AG09319 (cell line): ENCODE measurements around the gene CD58.

ENCODE experiments used
- DNase-seq: peaks from one replicate; pipeline ENCODE4 v3.0.0-alpha.2; 2010; ENCODE audit warnings: low read depth; ENCODE audit errors: extremely low read depth
- TF ChIP-seq, protein P1 (sequence below): IDR thresholded peaks from 2 replicates; pipeline ENCODE4 v1.5.1; 2011; ENCODE audit warnings: low read depth, mild to moderate bottlenecking, inconsistent platforms, low read length, moderate library complexity

CD58 gene

DNA sequence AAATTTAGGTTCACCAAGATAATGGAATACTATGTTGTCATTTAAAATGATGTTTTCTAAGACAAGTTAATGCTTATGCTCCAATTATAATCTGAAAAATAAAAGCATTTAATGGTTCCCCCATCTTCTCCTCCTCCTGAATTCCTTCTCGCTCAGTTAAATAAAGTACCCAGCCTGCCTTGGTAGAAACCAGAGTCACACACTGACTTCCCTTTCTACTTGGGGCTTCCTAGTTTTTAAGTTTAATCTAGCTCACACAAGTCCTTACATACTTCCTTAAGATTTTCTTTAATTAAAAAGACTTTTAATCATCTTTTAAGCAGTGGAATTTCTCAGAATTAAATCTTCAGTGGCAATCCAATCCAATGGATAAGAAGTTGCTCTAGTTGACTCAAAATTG lies 32.9 kb downstream of the CD58 start:
- DNase-seq: no peak
- TF ChIP-seq, protein P1, sequence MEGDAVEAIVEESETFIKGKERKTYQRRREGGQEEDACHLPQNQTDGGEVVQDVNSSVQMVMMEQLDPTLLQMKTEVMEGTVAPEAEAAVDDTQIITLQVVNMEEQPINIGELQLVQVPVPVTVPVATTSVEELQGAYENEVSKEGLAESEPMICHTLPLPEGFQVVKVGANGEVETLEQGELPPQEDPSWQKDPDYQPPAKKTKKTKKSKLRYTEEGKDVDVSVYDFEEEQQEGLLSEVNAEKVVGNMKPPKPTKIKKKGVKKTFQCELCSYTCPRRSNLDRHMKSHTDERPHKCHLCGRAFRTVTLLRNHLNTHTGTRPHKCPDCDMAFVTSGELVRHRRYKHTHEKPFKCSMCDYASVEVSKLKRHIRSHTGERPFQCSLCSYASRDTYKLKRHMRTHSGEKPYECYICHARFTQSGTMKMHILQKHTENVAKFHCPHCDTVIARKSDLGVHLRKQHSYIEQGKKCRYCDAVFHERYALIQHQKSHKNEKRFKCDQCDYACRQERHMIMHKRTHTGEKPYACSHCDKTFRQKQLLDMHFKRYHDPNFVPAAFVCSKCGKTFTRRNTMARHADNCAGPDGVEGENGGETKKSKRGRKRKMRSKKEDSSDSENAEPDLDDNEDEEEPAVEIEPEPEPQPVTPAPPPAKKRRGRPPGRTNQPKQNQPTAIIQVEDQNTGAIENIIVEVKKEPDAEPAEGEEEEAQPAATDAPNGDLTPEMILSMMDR: no peak

DNA sequence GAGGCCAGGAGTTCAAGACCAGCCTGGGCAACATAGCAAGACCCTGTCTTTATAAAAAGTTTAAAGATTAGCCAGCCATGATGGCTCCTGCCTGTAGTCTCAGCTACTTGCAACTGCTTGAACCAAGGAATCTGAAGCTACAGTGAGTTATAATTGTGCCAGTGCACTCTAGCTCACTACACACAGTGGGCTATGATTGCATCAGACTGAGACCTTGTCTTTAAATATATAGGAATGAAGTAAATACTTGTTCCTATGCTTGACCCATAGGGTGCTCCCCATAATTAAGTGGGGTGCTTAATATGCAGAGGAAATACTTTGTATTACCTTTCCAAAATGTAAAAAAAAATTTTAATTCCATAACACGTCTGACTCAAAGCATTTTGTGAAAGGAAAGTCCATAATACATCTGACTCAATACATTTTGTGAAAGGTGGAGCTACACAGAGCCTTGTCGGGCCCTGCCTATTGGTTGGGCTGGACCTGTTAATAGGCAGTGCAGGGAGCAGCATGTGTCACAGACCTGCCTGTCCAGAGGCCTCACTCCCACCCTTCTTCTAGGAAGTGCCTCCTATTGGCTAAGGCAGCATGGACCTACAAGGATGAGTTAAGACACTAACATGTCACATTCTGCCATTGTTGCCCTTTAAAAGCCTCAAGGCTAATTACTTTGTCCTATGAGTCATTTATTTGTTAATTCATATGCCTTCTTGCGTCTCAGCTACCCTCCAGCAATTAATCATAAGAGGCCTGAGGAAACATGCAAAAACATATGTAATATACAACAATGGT lies 33.6 kb downstream of the CD58 start:
- TF ChIP-seq, protein P1: no peak
- no peak for DNase-seq

DNA sequence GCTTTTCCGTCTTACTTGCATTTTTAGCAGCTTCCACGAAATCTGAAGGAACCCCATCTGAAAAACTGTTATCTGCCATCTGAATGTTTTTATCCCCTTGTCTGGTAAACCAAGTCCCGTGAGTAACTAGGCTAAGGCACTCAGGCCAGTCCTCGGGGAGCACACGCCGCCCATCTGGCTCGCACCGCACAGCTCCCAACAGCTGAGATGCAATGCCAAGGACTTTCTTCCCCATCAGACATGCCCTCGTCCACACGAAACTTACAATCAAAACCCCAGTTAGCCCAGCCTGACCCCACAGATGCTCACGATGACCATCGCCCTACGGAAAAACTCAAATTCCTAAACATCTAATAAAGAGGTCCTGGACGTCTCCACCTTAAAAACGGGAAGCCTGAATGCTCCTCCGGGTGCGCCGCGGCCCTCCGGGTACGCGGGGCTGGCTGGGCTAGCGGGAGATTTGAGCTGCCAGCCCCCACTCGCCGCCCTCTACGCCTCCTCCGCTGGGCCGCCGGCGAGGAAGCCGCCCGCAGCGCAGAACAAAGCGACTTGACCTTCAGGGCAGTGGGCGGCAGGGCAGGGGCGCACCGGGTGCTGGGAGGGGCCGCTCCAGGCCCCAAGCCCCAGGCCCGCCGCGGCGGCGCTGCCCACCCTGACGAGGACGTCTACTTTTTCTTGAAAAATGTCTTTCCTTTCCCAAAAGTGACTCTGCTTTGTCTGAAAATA lies 36.6 kb downstream of the CD58 start:
- no peak for DNase-seq
- TF ChIP-seq, protein P1: no peak

DNA sequence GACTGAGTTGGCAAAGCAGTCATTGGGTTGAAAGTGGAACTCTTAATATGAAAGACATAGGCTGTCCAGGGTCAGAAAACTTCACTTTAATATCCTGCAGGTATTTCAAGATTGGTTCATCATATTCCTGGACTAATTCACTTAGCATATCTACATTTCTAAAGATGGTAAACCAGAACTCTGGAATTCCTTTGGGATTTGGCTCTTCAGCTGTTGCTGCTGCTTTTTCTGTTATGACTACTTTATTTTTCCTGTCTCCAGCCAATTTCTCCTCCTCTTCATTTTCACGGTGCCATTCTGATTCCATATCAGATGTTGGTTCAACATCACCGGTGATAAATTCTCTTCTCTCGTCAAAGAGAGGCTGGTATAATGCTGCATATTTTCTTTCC lies 37.4 kb downstream of the CD58 start:
- DNase-seq: no peak
- TF ChIP-seq, protein P1: no peak

DNA sequence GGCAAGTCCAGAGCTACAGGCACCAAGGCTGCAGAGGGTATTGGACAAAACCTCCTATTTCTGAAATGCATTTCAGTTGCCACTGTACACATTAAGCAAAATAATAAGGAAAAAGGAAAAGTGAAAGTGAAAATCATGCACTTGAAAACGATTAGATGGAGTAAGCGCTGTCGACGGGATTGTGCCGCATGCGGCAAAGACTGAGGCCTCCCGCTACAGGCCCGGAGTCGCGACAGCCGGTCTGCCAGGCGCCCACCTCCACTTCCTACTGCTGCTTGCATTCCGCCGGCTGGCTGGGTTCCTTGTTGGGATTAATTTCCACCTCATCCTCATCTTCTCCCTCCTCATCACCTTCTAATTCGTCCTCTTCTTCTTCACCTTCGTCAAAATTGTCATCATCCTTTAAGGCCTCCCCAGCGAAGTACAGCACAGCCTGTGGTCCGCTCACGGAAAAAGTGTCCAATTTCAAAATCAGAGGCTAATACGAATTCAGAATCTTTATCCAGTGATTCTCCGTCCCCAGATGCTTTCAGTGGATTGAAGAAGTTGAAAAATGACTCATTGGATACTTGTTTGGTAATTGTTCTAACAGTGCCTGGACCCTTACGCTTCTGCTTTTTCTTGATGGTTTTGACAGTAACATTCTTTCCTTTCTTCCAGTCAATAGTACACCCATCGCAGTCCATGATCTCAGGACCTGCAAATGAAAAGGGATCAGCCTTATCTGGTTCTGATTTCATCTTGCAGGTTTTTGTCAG lies 38.0 kb downstream of the CD58 start:
- DNase-seq: no peak

DNA sequence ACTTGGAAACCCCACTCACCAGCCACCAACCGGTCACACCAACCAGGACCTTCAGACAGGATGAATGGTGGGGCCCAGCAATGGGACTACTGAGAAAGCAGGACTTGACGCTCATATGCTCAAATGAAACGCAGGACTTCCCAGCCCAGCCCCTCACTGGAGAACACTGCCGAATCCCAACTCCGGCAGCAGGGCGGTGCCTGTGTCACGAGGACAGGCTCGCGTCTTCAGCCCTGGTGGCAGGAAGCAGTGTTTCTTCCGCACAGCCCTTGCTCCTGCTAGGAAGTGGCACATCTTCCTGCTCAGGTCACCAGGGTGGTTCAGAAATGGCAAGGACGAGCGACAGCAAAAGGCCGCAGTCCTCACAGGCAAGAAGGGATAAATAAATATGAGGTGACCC lies 38.9 kb downstream of the CD58 start:
- TF ChIP-seq, protein P1: no peak

More for the DNA sequence above, 38.0 kb downstream of the CD58 start:
- TF ChIP-seq, protein P1: no peak

More for the DNA sequence above, 38.9 kb downstream of the CD58 start:
- no peak for DNase-seq
